HG02610 (cell line): ENCODE measurements around the gene TSPAN18.

Experiments used
- ATAC-seq: cut with Tn5 transposase; IDR thresholded peaks from one replicate; pipeline ENCODE4 v1.9.1; 2021; ENCODE audit warnings: mild to moderate bottlenecking, moderate library complexity; ENCODE audit not compliant: unreplicated experiment

The TSPAN18 gene

GRCh38 chr11:44880953-44881352 lies 154.2 kb downstream of the TSPAN18 start:
- ATAC-seq, result no peak

GRCh38 chr11:44883277-44883676 lies 156.5 kb downstream of the TSPAN18 start:
- ATAC-seq, result no peak

GRCh38 chr11:44884056-44884455 lies 157.3 kb downstream of the TSPAN18 start:
- ATAC-seq, result no peak

- ATAC-seq, result no peak
Measured at GRCh38 chr11:44885065-44885810, 158.5 kb downstream of the TSPAN18 start.

GRCh38 chr11:44885919-44886789 lies 159.4 kb downstream of the TSPAN18 start:
- ATAC-seq, result no peak

GRCh38 chr11:44886790-44887140 lies 160.0 kb downstream of the TSPAN18 start:
- ATAC-seq, result no peak

- ATAC-seq, result no peak
Measured at GRCh38 chr11:44887636-44888035, 160.9 kb downstream of the TSPAN18 start.

- ATAC-seq, result no peak
Measured at GRCh38 chr11:44889266-44889665, 162.5 kb downstream of the TSPAN18 start.

- no peak for ATAC-seq
Measured at GRCh38 chr11:44892843-44893242, 166.1 kb downstream of the TSPAN18 start.

GRCh38 chr11:44893308-44893822 lies 166.6 kb downstream of the TSPAN18 start:
- no peak for ATAC-seq

GRCh38 chr11:44893846-44894617 lies 167.3 kb downstream of the TSPAN18 start:
- peak; percentile 64 for ATAC-seq

- ATAC-seq, result no peak
Measured at GRCh38 chr11:44899959-44900358, 173.2 kb downstream of the TSPAN18 start.

GRCh38 chr11:44901120-44901633 lies 174.4 kb downstream of the TSPAN18 start:
- ATAC-seq, result no peak

- ATAC-seq, result no peak
Measured at GRCh38 chr11:44901786-44902185, 175.0 kb downstream of the TSPAN18 start.

GRCh38 chr11:44903035-44903434 lies 176.3 kb downstream of the TSPAN18 start:
- ATAC-seq, result no peak

GRCh38 chr11:44903518-44903917 lies 176.8 kb downstream of the TSPAN18 start:
- no peak for ATAC-seq

GRCh38 chr11:44904261-44905020 lies 177.7 kb downstream of the TSPAN18 start:
- ATAC-seq, result no peak

- no peak for ATAC-seq
Measured at GRCh38 chr11:44905131-44905866, 178.5 kb downstream of the TSPAN18 start.

GRCh38 chr11:44906649-44907048 lies 179.9 kb downstream of the TSPAN18 start:
- ATAC-seq, result no peak

GRCh38 chr11:44909557-44909956 lies 182.8 kb downstream of the TSPAN18 start:
- no peak for ATAC-seq
